ENCODE measurements around the gene MAPKBP1. TPM values are rescaled to one million over a fixed set of nuclear protein-coding genes. Genes with fewer than 3 reads are reported as not detected.

MAPKBP1 gene
- polyA plus RNA-seq, 2 of the 4 experiments (the other 2 are of a cell fraction) = 2.5 to 6.1 TPM

DNA sequence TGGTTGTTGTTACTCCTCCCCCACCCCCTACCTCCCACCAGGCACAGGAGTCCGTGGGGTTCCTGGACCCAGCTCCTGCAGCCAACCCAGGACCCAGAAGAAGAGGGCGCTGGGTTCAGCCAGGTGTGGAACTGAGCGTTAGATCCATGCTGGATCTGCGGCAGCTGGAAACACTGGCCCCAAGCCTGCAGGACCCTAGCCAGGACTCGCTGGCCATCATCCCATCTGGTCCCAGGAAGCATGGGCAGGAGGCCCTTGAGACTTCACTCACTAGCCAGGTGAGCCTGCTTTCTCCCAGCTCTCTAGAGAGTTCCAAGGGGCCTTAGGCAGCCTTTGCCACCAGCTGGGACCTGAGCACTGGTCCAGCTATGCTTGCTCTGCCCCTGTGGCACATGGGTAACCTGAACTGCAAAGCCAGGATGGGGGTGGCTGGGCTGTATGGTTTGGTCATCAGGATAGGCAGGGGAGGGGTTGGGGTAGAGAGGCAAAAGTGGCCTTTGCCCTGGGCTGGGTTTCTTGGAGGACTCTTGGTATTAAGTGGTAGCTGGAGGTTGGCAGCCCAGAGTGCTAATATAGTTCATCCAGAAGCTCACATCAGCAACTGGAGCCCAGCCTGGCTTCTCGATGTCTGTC, 46.6 kb downstream of the MAPKBP1 start:
- POLR2A ChIA-PET = no interaction called here
- Histone ChIP-seq H3K27ac (no peak overlapping the region), H3K9me3 (no peaks in the 10 kb centered on the region), H3K4me1 (no peaks in the 10 kb centered on the region), H3K4me3 (no peak overlapping the region), H3K4me2 (no peak overlapping the region)
- no peak for DNase-seq (ENCODE audit: low read depth in 1 of 2, low spot score in 1 of 2)
- CTCF ChIA-PET = interaction anchor here (2.7 kb wide), 1 partner anchor 9 kb away, joined by 22 read pairs; no protein-coding TSS in a partner anchor
- no peak for FAIRE-seq
- no peak for ATAC-seq
- 62% methylated on average over 2 of the region's 6 CpGs for WGBS (ENCODE audit: missing lambda C conversion rate)
- TF ChIP-seq MYC (IDR thresholded peaks at IDR 0.05; ENCODE audit: borderline replicate concordance, low read length) (no peak), ZNF302 (CRISPR knock-in tag; IDR thresholded peaks at IDR 0.05) (no peak), EP300 (IDR thresholded peaks at IDR 0.05) (no peak), CHD4 (IDR thresholded peaks at IDR 0.05; ENCODE audit: borderline replicate concordance) (no peak), ZSCAN20 (CRISPR knock-in tag; IDR thresholded peaks at IDR 0.05) (no peak), RCOR1 (IDR thresholded peaks at IDR 0.05; ENCODE audit: low read depth, low read length) (no peak), MAX (IDR thresholded peaks at IDR 0.05) (no peak), CEBPB (IDR thresholded peaks at IDR 0.05) (no peak), MAFK (IDR thresholded peaks at IDR 0.05; ENCODE audit: partially characterized antibody) (no peak), HMGXB4 (CRISPR knock-in tag; IDR thresholded peaks at IDR 0.05; ENCODE audit: borderline replicate concordance) (no peak), PHF8 (IDR thresholded peaks at IDR 0.05; ENCODE audit: borderline replicate concordance, low read depth) (no peak), ATOH8 (CRISPR knock-in tag; IDR thresholded peaks at IDR 0.05; ENCODE audit: low read depth) (no peak), JUN (IDR thresholded peaks at IDR 0.05) (no peak), HOXA7 (CRISPR knock-in tag; IDR thresholded peaks at IDR 0.05) (no peak), CHD2 (IDR thresholded peaks at IDR 0.05; ENCODE audit: low read length, partially characterized antibody) (no peak)
- TF ChIP-seq, protein P1, sequence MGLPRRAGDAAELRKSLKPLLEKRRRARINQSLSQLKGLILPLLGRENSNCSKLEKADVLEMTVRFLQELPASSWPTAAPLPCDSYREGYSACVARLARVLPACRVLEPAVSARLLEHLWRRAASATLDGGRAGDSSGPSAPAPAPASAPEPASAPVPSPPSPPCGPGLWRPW (IDR thresholded peaks at IDR 0.05) = no peak
- TF ChIP-seq, protein P2, sequence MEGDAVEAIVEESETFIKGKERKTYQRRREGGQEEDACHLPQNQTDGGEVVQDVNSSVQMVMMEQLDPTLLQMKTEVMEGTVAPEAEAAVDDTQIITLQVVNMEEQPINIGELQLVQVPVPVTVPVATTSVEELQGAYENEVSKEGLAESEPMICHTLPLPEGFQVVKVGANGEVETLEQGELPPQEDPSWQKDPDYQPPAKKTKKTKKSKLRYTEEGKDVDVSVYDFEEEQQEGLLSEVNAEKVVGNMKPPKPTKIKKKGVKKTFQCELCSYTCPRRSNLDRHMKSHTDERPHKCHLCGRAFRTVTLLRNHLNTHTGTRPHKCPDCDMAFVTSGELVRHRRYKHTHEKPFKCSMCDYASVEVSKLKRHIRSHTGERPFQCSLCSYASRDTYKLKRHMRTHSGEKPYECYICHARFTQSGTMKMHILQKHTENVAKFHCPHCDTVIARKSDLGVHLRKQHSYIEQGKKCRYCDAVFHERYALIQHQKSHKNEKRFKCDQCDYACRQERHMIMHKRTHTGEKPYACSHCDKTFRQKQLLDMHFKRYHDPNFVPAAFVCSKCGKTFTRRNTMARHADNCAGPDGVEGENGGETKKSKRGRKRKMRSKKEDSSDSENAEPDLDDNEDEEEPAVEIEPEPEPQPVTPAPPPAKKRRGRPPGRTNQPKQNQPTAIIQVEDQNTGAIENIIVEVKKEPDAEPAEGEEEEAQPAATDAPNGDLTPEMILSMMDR (IDR thresholded peaks at IDR 0.05) = no peak
- TF ChIP-seq, protein P3, sequence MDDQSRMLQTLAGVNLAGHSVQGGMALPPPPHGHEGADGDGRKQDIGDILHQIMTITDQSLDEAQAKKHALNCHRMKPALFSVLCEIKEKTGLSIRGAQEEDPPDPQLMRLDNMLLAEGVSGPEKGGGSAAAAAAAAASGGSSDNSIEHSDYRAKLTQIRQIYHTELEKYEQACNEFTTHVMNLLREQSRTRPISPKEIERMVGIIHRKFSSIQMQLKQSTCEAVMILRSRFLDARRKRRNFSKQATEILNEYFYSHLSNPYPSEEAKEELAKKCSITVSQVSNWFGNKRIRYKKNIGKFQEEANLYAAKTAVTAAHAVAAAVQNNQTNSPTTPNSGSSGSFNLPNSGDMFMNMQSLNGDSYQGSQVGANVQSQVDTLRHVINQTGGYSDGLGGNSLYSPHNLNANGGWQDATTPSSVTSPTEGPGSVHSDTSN (IDR thresholded peaks at IDR 0.05) = no peak
- TF ChIP-seq, protein P4, sequence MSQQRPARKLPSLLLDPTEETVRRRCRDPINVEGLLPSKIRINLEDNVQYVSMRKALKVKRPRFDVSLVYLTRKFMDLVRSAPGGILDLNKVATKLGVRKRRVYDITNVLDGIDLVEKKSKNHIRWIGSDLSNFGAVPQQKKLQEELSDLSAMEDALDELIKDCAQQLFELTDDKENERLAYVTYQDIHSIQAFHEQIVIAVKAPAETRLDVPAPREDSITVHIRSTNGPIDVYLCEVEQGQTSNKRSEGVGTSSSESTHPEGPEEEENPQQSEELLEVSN (IDR thresholded peaks at IDR 0.05; ENCODE audit: borderline replicate concordance, low read depth) = no peak

DNA sequence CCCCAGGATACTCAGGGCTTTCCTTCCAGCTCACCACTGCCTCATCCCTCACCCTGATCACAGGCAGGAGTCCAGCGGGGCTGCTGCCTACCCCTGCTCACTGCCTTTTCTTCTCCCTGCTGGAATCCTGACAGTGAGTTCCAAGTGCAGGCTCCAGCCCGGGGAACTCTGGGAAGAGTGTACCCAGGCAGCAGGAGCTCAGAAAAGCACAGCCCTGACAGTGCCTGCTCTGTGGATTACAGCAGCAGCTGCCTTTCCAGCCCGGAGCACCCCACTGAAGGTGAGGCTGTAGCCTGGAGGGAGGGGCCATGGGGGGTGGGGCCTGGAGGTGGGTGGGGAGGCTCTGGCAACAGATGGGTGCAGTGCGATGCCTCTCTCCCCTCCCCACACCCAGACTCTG, 47.5 kb downstream of the MAPKBP1 start:
- Histone ChIP-seq H3K9me3 (no peaks in the 10 kb centered on the region), H3K4me2 (no peak overlapping the region), H3K4me3 (no peak overlapping the region), H3K4me1 (no peaks in the 10 kb centered on the region), H3K27ac (no peak overlapping the region)
- 90% methylated on average over 1 of the region's 4 CpGs for WGBS (ENCODE audit: missing lambda C conversion rate)
- POLR2A ChIA-PET = no interaction called here
- FAIRE-seq = no peak
- no peak for DNase-seq (ENCODE audit: low read depth in 1 of 2, low spot score in 1 of 2)
- ATAC-seq = no peak
- CTCF ChIA-PET = interaction anchor here (2.7 kb wide), 1 partner anchor 10 kb away, joined by 22 read pairs; no protein-coding TSS in a partner anchor
- TF ChIP-seq HEYL (CRISPR knock-in tag; IDR thresholded peaks at IDR 0.05) (no peak), HOXA7 (CRISPR knock-in tag; IDR thresholded peaks at IDR 0.05) (no peak), SREBF2 (IDR thresholded peaks at IDR 0.05) (no peak), JUNB (IDR thresholded peaks at IDR 0.05) (no peak), ATOH8 (CRISPR knock-in tag; IDR thresholded peaks at IDR 0.05; ENCODE audit: low read depth) (no peak), EHF (CRISPR knock-in tag; IDR thresholded peaks at IDR 0.05) (no peak)
- TF ChIP-seq, protein P4 (IDR thresholded peaks at IDR 0.05; ENCODE audit: borderline replicate concordance, low read depth) = no peak
- TF ChIP-seq, protein P5, sequence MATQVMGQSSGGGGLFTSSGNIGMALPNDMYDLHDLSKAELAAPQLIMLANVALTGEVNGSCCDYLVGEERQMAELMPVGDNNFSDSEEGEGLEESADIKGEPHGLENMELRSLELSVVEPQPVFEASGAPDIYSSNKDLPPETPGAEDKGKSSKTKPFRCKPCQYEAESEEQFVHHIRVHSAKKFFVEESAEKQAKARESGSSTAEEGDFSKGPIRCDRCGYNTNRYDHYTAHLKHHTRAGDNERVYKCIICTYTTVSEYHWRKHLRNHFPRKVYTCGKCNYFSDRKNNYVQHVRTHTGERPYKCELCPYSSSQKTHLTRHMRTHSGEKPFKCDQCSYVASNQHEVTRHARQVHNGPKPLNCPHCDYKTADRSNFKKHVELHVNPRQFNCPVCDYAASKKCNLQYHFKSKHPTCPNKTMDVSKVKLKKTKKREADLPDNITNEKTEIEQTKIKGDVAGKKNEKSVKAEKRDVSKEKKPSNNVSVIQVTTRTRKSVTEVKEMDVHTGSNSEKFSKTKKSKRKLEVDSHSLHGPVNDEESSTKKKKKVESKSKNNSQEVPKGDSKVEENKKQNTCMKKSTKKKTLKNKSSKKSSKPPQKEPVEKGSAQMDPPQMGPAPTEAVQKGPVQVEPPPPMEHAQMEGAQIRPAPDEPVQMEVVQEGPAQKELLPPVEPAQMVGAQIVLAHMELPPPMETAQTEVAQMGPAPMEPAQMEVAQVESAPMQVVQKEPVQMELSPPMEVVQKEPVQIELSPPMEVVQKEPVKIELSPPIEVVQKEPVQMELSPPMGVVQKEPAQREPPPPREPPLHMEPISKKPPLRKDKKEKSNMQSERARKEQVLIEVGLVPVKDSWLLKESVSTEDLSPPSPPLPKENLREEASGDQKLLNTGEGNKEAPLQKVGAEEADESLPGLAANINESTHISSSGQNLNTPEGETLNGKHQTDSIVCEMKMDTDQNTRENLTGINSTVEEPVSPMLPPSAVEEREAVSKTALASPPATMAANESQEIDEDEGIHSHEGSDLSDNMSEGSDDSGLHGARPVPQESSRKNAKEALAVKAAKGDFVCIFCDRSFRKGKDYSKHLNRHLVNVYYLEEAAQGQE (IDR thresholded peaks at IDR 0.05) = no peak

Data from A549 (cell line).